ENCODE results near the gene HINT3. TPM values are rescaled to one million over a fixed set of nuclear protein-coding genes. Genes with fewer than 3 reads are reported as not detected.

HINT3 gene
- polyA plus RNA-seq, 1 donor (not counting 4 experiments of a cell fraction or from before 2014, with no cell fraction given): 3.9 TPM

- dilution Hi-C loops (cut with MboI; ENCODE audit: extremely low pct_ligation_motif_present, low sequenced_read_pairs): no loop called here
- Histone ChIP-seq H3K27ac (ENCODE audit: control insufficient read depth, insufficient read depth, low read length) (no peak overlapping the region), H3K9me1 (ENCODE audit: control insufficient read depth, extremely low read depth, insufficient read depth, low read length) (no peaks in the 10 kb centered on the region), H3K4me3 (ENCODE audit: control insufficient read depth in 2 of 3, extremely low read depth in 1 of 3, insufficient read depth in 2 of 3, low read depth in 1 of 3, low read length in 3 of 3) (no peak overlapping the region), H3K9me3 (ENCODE audit: control insufficient read depth, low read depth, low read length) (no peaks in the 10 kb centered on the region), H4K20me1 (ENCODE audit: control insufficient read depth, extremely low read depth, insufficient read depth, low read length) (no peaks in the 10 kb centered on the region), H3K36me3 (ENCODE audit: control insufficient read depth in 2 of 2, extremely low read depth in 1 of 2, insufficient read depth in 2 of 2, low read length in 2 of 2) (peaks cover 6 to 10% of the 10 kb centered on the region in 2 experiments), H3K4me2 (ENCODE audit: control insufficient read depth, extremely low read depth, insufficient read depth, low read depth, low read length) (no peak overlapping the region), H3K4me1 (ENCODE audit: control insufficient read depth, extremely low read depth, insufficient read depth, low read length) (no peaks in the 10 kb centered on the region), H2AFZ (ENCODE audit: control insufficient read depth, low read length) (no peak overlapping the region), H3K79me2 (ENCODE audit: control insufficient read depth, insufficient read depth, low read length) (no peaks in the 10 kb centered on the region), H3K27me3 (ENCODE audit: control insufficient read depth, extremely low read depth, insufficient read depth, low read length) (no peaks in the 10 kb centered on the region), H3K9ac (ENCODE audit: control insufficient read depth, extremely low read depth, insufficient read depth, low read length) (no peak overlapping the region)
- no peak for FAIRE-seq
- no peak for DNase-seq (ENCODE audit: low read depth, low spot score)
- TF ChIP-seq, protein P1, sequence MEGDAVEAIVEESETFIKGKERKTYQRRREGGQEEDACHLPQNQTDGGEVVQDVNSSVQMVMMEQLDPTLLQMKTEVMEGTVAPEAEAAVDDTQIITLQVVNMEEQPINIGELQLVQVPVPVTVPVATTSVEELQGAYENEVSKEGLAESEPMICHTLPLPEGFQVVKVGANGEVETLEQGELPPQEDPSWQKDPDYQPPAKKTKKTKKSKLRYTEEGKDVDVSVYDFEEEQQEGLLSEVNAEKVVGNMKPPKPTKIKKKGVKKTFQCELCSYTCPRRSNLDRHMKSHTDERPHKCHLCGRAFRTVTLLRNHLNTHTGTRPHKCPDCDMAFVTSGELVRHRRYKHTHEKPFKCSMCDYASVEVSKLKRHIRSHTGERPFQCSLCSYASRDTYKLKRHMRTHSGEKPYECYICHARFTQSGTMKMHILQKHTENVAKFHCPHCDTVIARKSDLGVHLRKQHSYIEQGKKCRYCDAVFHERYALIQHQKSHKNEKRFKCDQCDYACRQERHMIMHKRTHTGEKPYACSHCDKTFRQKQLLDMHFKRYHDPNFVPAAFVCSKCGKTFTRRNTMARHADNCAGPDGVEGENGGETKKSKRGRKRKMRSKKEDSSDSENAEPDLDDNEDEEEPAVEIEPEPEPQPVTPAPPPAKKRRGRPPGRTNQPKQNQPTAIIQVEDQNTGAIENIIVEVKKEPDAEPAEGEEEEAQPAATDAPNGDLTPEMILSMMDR (optimal IDR thresholded peaks at IDR 0.05 in 1 of 3, IDR thresholded peaks at IDR 0.05 in 1 of 3, conservative IDR thresholded peaks at IDR 0.05 in 1 of 3; ENCODE audit: extremely low read depth in 1 of 3, insufficient read depth in 2 of 3, low read length in 3 of 3): no peak
- TF ChIP-seq EZH2 (IDR thresholded peaks at IDR 0.05; ENCODE audit: low read length): no peak
These were observed 46.4 kb downstream of the HINT3 start for GRCh38 chr6:126002755-126003679.

DNA sequence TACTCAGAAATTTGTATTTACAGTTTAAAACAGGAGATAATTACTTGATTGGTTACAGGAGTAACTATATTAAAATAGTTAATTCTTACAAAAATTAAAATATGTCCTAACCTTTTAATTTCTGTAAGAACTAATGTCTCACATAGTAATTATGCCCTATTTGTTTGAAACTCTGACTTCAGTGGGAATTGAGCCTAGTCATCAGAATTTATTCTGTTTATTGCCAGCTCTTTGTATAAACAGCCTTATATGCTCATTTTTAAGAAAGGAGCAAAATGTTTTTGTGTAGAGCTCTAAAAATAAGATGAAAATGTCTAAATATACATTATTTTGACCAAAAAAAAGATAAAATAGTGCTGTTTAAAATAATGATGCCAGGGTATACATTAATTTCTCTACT, 51.2 kb downstream of the HINT3 start:
- Histone ChIP-seq H3K9me1 (ENCODE audit: control insufficient read depth, extremely low read depth, insufficient read depth, low read length) (no peaks in the 10 kb centered on the region), H3K9ac (ENCODE audit: control insufficient read depth, extremely low read depth, insufficient read depth, low read length) (no peak overlapping the region), H3K4me2 (ENCODE audit: control insufficient read depth, extremely low read depth, insufficient read depth, low read depth, low read length) (no peak overlapping the region), H3K79me2 (ENCODE audit: control insufficient read depth, insufficient read depth, low read length) (no peaks in the 10 kb centered on the region), H3K27ac (ENCODE audit: control insufficient read depth, insufficient read depth, low read length) (no peak overlapping the region), H3K36me3 (ENCODE audit: control insufficient read depth in 2 of 2, extremely low read depth in 1 of 2, insufficient read depth in 2 of 2, low read length in 2 of 2) (peaks cover 7 to 24% of the 10 kb centered on the region in 2 experiments), H2AFZ (ENCODE audit: control insufficient read depth, low read length) (no peak overlapping the region), H3K9me3 (ENCODE audit: control insufficient read depth, low read depth, low read length) (no peaks in the 10 kb centered on the region), H3K4me3 (ENCODE audit: control insufficient read depth in 2 of 3, extremely low read depth in 1 of 3, insufficient read depth in 2 of 3, low read depth in 1 of 3, low read length in 3 of 3) (no peak overlapping the region), H3K4me1 (ENCODE audit: control insufficient read depth, extremely low read depth, insufficient read depth, low read length) (no peaks in the 10 kb centered on the region), H3K27me3 (ENCODE audit: control insufficient read depth, extremely low read depth, insufficient read depth, low read length) (no peaks in the 10 kb centered on the region), H4K20me1 (ENCODE audit: control insufficient read depth, extremely low read depth, insufficient read depth, low read length) (no peaks in the 10 kb centered on the region)
- no peak for FAIRE-seq
- no peak for TF ChIP-seq EZH2 (IDR thresholded peaks at IDR 0.05; ENCODE audit: low read length)
- TF ChIP-seq, protein P1 (optimal IDR thresholded peaks at IDR 0.05 in 1 of 3, IDR thresholded peaks at IDR 0.05 in 1 of 3, conservative IDR thresholded peaks at IDR 0.05 in 1 of 3; ENCODE audit: extremely low read depth in 1 of 3, insufficient read depth in 2 of 3, low read length in 3 of 3): no peak
- dilution Hi-C loops (cut with MboI; ENCODE audit: extremely low pct_ligation_motif_present, low sequenced_read_pairs): no loop called here
- no peak for DNase-seq (ENCODE audit: low read depth, low spot score)

All from keratinocyte (primary cell).